AG04450 (cell line): Measurements from ENCODE around the gene PRRG2. TPM values are rescaled to one million over a fixed set of nuclear protein-coding genes. Genes with fewer than 3 reads are reported as not detected.
A peak's percentile ranks its signal among the peaks of the same experiment; 100 is the strongest.

Experiments used
- CTCF ChIA-PET: fragments of 300-600, 350-600 bp; formaldehyde crosslinking; extraction: SDS; loops from one replicate; lab custom pipeline; 2022; ENCODE audit warnings: antibody characterized with exemption, inconsistent platforms; lab: Charles Lee
- POLR2A ChIA-PET: fragments of 350-600 bp; formaldehyde crosslinking; extraction: SDS; loops from one replicate; lab custom pipeline; 2021; ENCODE audit warnings: antibody characterized with exemption, inconsistent platforms; lab: Yijun Ruan, JAX
- DNase-seq: peaks from one replicate; pipeline ENCODE4 v3.0.0-alpha.2; 2011; ENCODE audit warnings: low read depth, low spot score
- H3K27ac ChIP-seq: one replicate; pipeline ENCODE4 v1.5.1; 2012; ENCODE audit warnings: low read depth, low read length, control low read depth
- H3K27me3 ChIP-seq: one replicate; pipeline ENCODE4 v1.6.0; 2012; ENCODE audit warnings: low read length; ENCODE audit not compliant: control insufficient read depth, insufficient read depth
- H3K4me3 ChIP-seq: 2 replicates; pipeline ENCODE4 v1.5.1; 2011; ENCODE audit warnings: mild to moderate bottlenecking, low read depth, low read length, control low read depth
- H3K9me3 ChIP-seq: 2 replicates; pipeline ENCODE4 v1.5.1; 2012; ENCODE audit warnings: low read length; ENCODE audit not compliant: control insufficient read depth, insufficient read depth
- polyA plus RNA-seq: library from polyadenylated mRNA; depleted of rRNA; stranded (reverse); fragments of >200 nt; gene quantifications from 2 replicates; pipeline ENCODE4 v1.2.3, GENCODE V29; 2011
- TF ChIP-seq, protein P1 (sequence below): IDR thresholded peaks from 2 replicates; pipeline ENCODE4 v1.5.1; 2011; ENCODE audit warnings: low read depth, low read length, control low read depth, inconsistent platforms

Gene PRRG2
- polyA plus RNA-seq, 1 experiment = 0.35 TPM

DNA sequence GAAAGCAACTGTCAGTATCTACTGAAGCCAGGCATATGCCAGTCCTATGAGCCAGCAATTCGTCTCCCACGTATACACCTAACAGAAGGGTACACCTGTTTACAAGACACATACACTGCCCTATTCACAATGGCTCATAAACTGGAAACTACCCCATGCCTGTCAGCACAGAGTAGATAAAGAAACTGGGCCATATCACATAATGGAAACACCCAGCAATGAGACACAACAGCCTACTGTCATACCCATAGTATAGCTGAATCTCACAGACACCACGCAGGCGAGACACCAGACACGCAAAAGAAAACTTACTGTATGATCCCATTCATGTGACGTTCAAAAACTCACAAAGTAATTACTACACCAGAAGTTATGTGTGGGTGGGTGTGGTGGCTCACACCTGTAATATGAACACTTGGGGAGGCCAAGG lies 16.5 kb upstream of the PRRG2 start:
- TF ChIP-seq, protein P1, sequence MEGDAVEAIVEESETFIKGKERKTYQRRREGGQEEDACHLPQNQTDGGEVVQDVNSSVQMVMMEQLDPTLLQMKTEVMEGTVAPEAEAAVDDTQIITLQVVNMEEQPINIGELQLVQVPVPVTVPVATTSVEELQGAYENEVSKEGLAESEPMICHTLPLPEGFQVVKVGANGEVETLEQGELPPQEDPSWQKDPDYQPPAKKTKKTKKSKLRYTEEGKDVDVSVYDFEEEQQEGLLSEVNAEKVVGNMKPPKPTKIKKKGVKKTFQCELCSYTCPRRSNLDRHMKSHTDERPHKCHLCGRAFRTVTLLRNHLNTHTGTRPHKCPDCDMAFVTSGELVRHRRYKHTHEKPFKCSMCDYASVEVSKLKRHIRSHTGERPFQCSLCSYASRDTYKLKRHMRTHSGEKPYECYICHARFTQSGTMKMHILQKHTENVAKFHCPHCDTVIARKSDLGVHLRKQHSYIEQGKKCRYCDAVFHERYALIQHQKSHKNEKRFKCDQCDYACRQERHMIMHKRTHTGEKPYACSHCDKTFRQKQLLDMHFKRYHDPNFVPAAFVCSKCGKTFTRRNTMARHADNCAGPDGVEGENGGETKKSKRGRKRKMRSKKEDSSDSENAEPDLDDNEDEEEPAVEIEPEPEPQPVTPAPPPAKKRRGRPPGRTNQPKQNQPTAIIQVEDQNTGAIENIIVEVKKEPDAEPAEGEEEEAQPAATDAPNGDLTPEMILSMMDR = no peak
- Histone ChIP-seq H3K9me3 (no peaks in the 10 kb centered on the region), H3K27ac (no peak overlapping the region), H3K4me3 (no peak overlapping the region), H3K27me3 (no peaks in the 10 kb centered on the region)
- DNase-seq = no peak
- ChIA-PET CTCF (interaction anchor here (0.6 kb wide), 1 partner anchor 47 kb away, joined by 4 read pairs; no protein-coding TSS in a partner anchor), POLR2A (interaction anchor here (0.7 kb wide), 1 partner anchor 109 kb away, joined by 4 read pairs; no protein-coding TSS in a partner anchor)

DNA sequence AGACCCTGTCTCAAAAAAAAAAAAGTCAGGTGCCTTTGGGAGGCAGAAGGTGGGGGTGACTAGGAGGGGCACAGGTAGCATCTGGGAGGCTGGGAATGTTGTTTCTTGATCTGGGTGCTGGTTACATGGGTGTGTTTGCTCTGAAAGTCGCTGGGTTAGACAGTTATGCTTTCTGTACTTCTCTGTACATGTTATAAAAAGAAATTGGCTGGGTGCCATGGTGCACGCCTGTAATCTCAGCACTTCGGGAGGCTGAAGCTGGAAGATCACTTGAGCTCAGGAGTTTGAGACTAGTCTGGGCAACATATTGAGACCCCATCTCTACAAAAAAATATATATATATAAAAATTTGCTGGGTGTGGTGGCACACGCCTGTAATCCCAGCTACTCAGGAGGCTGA lies 15.9 kb upstream of the PRRG2 start:
- no peak overlapping the region for H3K4me3 ChIP-seq
- ChIA-PET POLR2A (no interaction called here), CTCF (no interaction called here)
- H3K27ac ChIP-seq = no peak overlapping the region
- DNase-seq = no peak
- no peaks in the 10 kb centered on the region for H3K9me3 ChIP-seq
- no peaks in the 10 kb centered on the region for H3K27me3 ChIP-seq
- TF ChIP-seq, protein P1 = no peak

DNA sequence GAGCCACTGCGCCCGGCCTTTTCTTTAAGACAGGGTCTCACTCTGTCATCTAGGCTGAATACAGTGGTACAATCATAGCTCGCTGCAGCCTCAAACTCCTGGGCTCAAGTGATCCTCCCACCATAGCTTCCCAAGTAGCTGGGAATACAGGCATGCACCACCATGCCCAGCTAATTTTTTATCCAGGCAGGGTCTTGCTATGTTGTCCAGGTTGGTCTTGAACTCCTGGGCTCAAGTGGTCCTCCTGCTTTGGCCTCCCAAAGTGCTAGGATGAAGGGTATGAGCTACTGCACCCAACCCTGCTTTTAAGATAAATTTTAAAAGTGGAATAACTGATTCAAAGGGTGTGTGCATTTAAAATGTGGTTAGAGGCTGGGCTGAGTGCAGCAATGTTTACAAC lies 14.8 kb upstream of the PRRG2 start:
- TF ChIP-seq, protein P1 = no peak
- Histone ChIP-seq H3K9me3 (no peaks in the 10 kb centered on the region), H3K27me3 (no peaks in the 10 kb centered on the region), H3K27ac (no peak overlapping the region), H3K4me3 (no peak overlapping the region)
- POLR2A ChIA-PET = no interaction called here
- DNase-seq = no peak
- CTCF ChIA-PET = interaction anchor here (0.6 to 0.7 kb wide), 2 partner anchors 19 to 101 kb away, joined by 3 to 5 read pairs; no protein-coding TSS in a partner anchor

DNA sequence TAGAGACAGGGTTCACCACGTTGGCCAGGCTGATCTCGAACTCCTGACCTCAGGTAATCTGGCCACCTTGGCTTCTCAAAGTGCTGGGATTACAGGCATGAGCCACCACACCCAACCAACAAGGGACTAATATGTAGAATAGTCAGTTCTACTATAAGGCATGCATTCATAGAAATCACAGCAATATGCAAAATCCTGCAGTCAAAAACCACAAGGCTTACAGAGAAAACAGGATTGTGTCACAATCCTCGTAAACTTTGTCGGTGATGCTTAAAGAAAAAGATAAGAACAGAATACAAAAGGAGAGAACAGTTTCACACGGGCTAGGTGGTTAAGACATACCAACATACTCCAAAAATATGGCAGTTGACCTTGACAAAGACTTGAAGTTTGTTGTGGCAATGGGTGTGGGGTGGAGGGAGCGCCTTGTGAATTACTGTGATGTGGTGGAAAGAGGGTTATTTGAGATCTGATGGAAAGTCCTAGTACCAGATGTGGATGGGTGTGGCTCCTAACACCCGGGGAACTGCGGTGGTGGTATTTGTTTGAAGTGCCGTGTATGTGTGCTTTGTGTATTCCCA lies 13.2 kb upstream of the PRRG2 start:
- Histone ChIP-seq H3K9me3 (no peaks in the 10 kb centered on the region), H3K27ac (no peak overlapping the region), H3K4me3 (no peak overlapping the region), H3K27me3 (no peaks in the 10 kb centered on the region)
- DNase-seq = no peak
- TF ChIP-seq, protein P1 = no peak
- ChIA-PET CTCF (no interaction called here), POLR2A (no interaction called here)

DNA sequence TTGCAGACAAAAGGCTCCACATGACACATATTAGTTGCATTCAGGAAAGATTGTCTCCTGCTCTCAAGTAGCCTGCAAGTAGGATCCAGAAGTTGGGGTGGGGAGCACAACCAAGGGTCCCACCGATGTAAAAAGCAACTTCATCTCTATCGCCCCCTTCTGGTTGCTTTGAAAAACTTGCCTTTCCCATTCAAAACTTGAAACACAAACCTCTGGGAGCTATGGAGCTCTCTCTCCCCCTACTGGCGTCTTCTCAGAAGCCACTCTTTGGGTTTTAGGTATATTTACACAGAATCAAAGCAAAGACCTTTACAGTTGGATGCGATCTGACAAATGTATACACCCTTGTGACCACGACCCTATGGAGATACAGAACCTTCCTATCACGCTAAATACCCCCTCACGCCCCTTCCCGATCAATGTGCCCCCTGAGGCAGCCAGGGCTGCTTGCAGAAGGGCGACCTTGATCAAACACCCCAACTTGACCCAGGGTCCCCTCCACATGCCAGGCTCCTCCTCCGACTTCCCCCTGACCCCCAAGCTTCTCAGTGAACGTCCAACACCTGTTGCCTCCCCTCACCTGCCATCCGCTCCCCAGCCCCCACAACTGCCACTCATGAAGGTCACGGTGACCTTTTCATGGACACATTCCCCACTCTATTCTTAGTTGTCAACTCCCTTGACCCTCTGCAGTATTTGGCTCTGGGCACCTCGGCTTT lies 10.8 kb upstream of the PRRG2 start:
- CTCF ChIA-PET = interaction anchor here (0.5 to 4.0 kb wide), 40 partner anchors 9 to 780 kb away, joined by 3 to 75 read pairs (median 5); partner anchors contain the start of genes NOSIP, PRR12, PRRG2 and RRAS
- POLR2A ChIA-PET = interaction anchor here (0.6 to 0.7 kb wide), 3 partner anchors 10 to 74 kb away, joined by 3 to 6 read pairs (median 4); partner anchors contain the start of gene NOSIP
- H3K27me3 ChIP-seq = no peaks in the 10 kb centered on the region
- no peak overlapping the region for H3K27ac ChIP-seq
- peak; percentile 73 for DNase-seq
- no peaks in the 10 kb centered on the region for H3K9me3 ChIP-seq
- no peak overlapping the region for H3K4me3 ChIP-seq
- TF ChIP-seq, protein P1 = peak; percentile 99
